Heart left ventricle (tissue), 16 donors: Measurements from ENCODE around the gene HPSE. TPM values are rescaled to one million over a fixed set of nuclear protein-coding genes. Genes with fewer than 3 reads are reported as not detected.
A peak's percentile ranks its signal among the peaks of the same experiment; 100 is the strongest.

Experiments
- ATAC-seq, 4 donors: fragments of 200-7000 bp; cut with Tn5 transposase; one replicate each; pipeline ENCODE4 v1.9.1; 2020 to 2022; ENCODE audit warnings: moderate library complexity in 4 of 4, mild to moderate bottlenecking in 3 of 4, moderate number of reproducible peaks in 1 of 4
- DNase-seq, 5 donors: peaks; one replicate each; pipeline ENCODE4 v3.0.0-alpha.2; 2020
- H3K27ac ChIP-seq, 12 donors: fragments of 200-600 bp; sonication (generic) in 4 of 12; one replicate each; pipeline versions ENCODE4 v1.5.0 to v1.8.0; 2016 to 2022; ENCODE audit warnings: mild to moderate bottlenecking in 2 of 12
- H3K27me3 ChIP-seq, 9 donors: fragments of 200-600 bp; sonication (generic) in 2 of 9; one replicate each; pipeline versions ENCODE4 v1.5.1 to v1.8.0; 2016 to 2022; ENCODE audit warnings: mild to moderate bottlenecking in 3 of 9
- H3K36me3 ChIP-seq, 9 donors: fragments of 200-600 bp; sonication (generic) in 2 of 9; one replicate each; pipeline versions ENCODE4 v1.5.0 to v1.8.0; 2018 to 2022; ENCODE audit warnings: mild to moderate bottlenecking in 2 of 9
- H3K4me1 ChIP-seq, 12 donors: fragments of 200-600 bp; sonication (generic) in 4 of 12; one replicate each; pipeline versions ENCODE4 v1.5.0 to v1.8.0; 2016 to 2022; ENCODE audit warnings: mild to moderate bottlenecking in 3 of 12
- H3K4me3 ChIP-seq, 12 donors: fragments of 200-600 bp; sonication (generic) in 4 of 12; one replicate each; pipeline versions ENCODE4 v1.5.0 to v1.8.0; 2017 to 2022; ENCODE audit warnings: mild to moderate bottlenecking in 9 of 12, moderate library complexity in 4 of 12
- H3K9me3 ChIP-seq, 12 donors: fragments of 200-600 bp; sonication (generic) in 4 of 12; one replicate each; pipeline versions ENCODE4 v1.5.0 to v1.8.0; 2016 to 2022; ENCODE audit warnings: mild to moderate bottlenecking in 1 of 12
- POLR2A ChIP-seq, 2 donors: fragments of 450-650 bp; IDR thresholded peaks; one replicate each; pipeline ENCODE4 v1.6.1; 2017; ENCODE audit warnings: antibody characterized with exemption in 2 of 2, mild to moderate bottlenecking in 2 of 2, moderate library complexity in 2 of 2
- WGBS, 4 donors: extraction: QIAGEN DNeasy Blood & Tissue Kit in 2 of 4; methylation state at CpG; one replicate each; pipeline versions ENCODE4 v1.1.5 to v1.1.7; 2013 to 2018; 5-methylcytosine and 5-hydroxymethylcytosine counted together
- intact Hi-C, 10 donors: fragments of 100-400 bp; cut with DNase I; formaldehyde crosslinking; loops; one replicate each; pipeline versions ENCODE4 v1.11.1 to v1.14.2; 2022
- polyA plus RNA-seq, 2 donors: library from polyadenylated mRNA; stranded (reverse); fragments of 200-250 nt; gene quantifications; one replicate each; pipeline ENCODE4 v1.2.3, GENCODE V29; 2013
- total RNA-seq, 9 donors: library from RNA; depleted of rRNA in 2 of 9; stranded (reverse); fragments of >200 nt in 2 of 9; fragmentation: NEBNext Ultra II Directional in 3 of 9; extraction: Animal tissue kit (Norgen Biotek cat#: 25700) in 3 of 9; gene quantifications; one replicate each; pipeline versions ENCODE4 v1.1.0 to v1.2.4, GENCODE V29; 2016 to 2023
- TF ChIP-seq, protein P1 (sequence below), 12 donors: fragments of 200-600 bp; sonication (generic) in 4 of 12; IDR thresholded peaks; one replicate each; pipeline versions ENCODE4 v1.5.0 to v1.8.0; 2018 to 2022; ENCODE audit warnings: antibody characterized with exemption in 12 of 12, mild to moderate bottlenecking in 5 of 12
- donor health status: ischemic (EF 13 %, LVEDD 7.1; RV severe dilation, severe dysfunction).
- donor health status: healthy with polysubstance abuse.
- donor health status: DM: no; HTN: yes; CAD: no.
- donor health status: DM: no; HTN: no; CAD: no.
- donor health status: ischemic (EF 25% LVEDD 6.9; RV normal size, moderate dysfunction).
- donor health status: ischemic (EF 25% LVEDD 5.7; RV mildly dilated, moderate dysfunction).
- donor health status: healthy.
- donor health status: DM: yes; HTN: yes; CAD: no.
- donor health status: ischemic (EF 35%, LVEDD 5.7; RV mildly dilated, moderate dysfunction).
- donor health status: nonischemic (EF 11% LVEDD 7.7; RV severe dilation, severe dysfunction).
- donor health status: DM: yes; HTN: yes; CAD: no.
- donor health status: PGD.
- donor health status: ischemic (EF 29% LVEDD 5.4; RV normal size, mild dysfunction).
- donor health status: nonischemic (EF 23%, LVEDD 6.1; RV moderate dilation, normal function).

Gene HPSE
- total and polyA plus RNA-seq, 11 donors = 0.15 to 6.2 (median 0.65) TPM

DNA sequence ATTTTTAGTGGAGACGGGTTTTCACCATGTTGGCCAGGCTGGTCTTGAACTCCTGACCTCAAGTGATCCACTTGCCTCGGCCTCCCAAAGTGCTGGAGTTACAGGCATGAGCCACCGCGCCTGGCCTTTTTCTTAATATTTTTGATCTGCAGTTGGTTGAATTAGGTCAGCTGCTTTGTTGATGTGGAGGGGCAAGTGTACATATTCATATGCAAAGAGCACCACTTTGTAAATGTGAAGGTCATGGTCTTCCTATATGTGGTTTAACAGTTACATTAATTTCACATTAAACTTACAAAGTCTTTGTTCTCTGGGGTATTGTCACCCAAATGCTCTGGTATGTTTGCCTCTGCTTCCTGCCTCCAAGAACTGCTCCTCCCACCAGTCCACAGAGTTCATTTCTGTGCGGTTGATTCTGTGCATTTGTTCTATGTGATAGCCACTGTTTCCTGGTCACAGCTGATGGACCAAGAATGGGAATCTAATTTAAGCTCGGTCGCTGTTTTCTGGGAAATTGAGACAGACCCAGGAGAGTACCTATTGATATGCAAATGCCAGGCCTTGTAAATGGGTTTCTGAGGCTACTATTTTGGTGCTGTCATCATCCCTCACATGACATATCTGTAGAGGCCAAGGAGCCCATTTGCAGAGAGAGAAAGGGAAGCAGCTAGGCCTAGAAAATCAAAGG is 26.9 kb upstream of the HPSE start:
- H3K27ac ChIP-seq = no peak overlapping the region
- H3K4me3 ChIP-seq = no peak overlapping the region
- DNase-seq = no peak
- H3K9me3 ChIP-seq = no peaks in the 10 kb centered on the region
- H3K4me1 ChIP-seq = peaks cover 0 to 11% (median 3%) of the 10 kb centered on the region in 12 donors
- intact Hi-C loops = no loop called here
- TF ChIP-seq, protein P1, sequence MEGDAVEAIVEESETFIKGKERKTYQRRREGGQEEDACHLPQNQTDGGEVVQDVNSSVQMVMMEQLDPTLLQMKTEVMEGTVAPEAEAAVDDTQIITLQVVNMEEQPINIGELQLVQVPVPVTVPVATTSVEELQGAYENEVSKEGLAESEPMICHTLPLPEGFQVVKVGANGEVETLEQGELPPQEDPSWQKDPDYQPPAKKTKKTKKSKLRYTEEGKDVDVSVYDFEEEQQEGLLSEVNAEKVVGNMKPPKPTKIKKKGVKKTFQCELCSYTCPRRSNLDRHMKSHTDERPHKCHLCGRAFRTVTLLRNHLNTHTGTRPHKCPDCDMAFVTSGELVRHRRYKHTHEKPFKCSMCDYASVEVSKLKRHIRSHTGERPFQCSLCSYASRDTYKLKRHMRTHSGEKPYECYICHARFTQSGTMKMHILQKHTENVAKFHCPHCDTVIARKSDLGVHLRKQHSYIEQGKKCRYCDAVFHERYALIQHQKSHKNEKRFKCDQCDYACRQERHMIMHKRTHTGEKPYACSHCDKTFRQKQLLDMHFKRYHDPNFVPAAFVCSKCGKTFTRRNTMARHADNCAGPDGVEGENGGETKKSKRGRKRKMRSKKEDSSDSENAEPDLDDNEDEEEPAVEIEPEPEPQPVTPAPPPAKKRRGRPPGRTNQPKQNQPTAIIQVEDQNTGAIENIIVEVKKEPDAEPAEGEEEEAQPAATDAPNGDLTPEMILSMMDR (IDR thresholded peaks at IDR 0.05) = no peak
- no peak for TF ChIP-seq POLR2A (IDR thresholded peaks at IDR 0.05)
- WGBS, 4 donors = 80 to 86% (median 81%) methylated on average over 7 of the region's 7 CpGs
- H3K27me3 ChIP-seq = no peaks in the 10 kb centered on the region
- H3K36me3 ChIP-seq = no peaks in the 10 kb centered on the region
- ATAC-seq = no peak

DNA sequence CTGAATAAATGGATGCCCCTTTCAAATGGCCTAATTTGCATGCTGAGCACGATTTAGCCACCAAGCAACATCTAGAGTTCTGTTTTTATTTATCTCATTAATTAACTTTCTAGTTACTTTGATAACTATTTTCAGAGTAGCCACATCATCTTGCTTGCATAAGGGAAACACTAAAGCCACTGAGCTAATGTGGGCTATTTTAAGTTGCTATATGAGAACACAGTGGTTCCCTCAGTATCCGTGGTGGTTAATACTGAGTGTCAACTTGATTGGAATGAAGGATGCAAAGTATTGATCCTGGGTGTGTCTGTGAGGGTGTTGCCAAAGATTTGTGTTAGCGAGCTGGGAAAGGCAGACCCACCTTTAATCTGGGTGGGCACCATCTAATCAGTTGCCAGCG is 25.4 kb upstream of the HPSE start:
- ATAC-seq (peak in 2 of 4 donors; percentile 51 to 75), DNase-seq (no peak)
- TF ChIP-seq, protein P1 (IDR thresholded peaks at IDR 0.05) = no peak
- TF ChIP-seq POLR2A (IDR thresholded peaks at IDR 0.05) = no peak
- WGBS, 4 donors = 70 to 80% (median 73%) methylated on average over 4 of the region's 4 CpGs
- H3K4me3 ChIP-seq = no peak overlapping the region
- no peaks in the 10 kb centered on the region for H3K9me3 ChIP-seq
- intact Hi-C loops = no loop called here
- H3K4me1 ChIP-seq = peaks cover 0 to 13% (median 4%) of the 10 kb centered on the region in 12 donors
- no peaks in the 10 kb centered on the region for H3K36me3 ChIP-seq
- no peaks in the 10 kb centered on the region for H3K27me3 ChIP-seq
- peak overlapping the region in 1 of 12 donors; percentile 34 for H3K27ac ChIP-seq

DNA sequence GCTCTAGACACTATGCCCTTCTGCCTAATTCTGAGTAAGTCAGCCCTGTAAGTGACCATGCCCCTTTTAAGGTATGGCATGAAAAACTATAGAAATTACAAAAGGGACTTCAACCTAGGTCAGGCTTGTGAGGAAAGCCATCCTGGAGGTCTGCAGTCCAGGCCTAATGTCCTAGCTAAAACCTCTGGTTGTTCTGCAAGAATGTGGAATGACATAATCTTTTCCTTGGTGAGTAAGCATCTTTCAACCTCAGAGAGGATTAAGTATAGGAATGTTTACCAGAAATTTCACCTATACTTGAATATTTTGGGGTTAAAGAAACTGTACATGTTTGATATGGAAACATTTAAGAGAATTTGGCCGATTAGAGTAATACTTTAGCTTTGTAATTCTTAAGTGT is 23.8 kb upstream of the HPSE start:
- no peaks in the 10 kb centered on the region for H3K36me3 ChIP-seq
- whole genome bisulfite sequencing, 4 donors = 62 to 71% (median 65%) methylated on average over 1 of the region's 1 CpG
- intact Hi-C loops = no loop called here
- ATAC-seq = peak in 1 of 4 donors; percentile 20
- peaks cover 0 to 13% (median 4%) of the 10 kb centered on the region in 12 donors for H3K4me1 ChIP-seq
- H3K27me3 ChIP-seq = no peaks in the 10 kb centered on the region
- TF ChIP-seq, protein P1 (IDR thresholded peaks at IDR 0.05) = no peak
- TF ChIP-seq POLR2A (IDR thresholded peaks at IDR 0.05) = no peak
- no peak for DNase-seq
- peaks cover 0 to 8% (median 4%) of the 10 kb centered on the region in 12 donors for H3K9me3 ChIP-seq
- no peak overlapping the region for H3K27ac ChIP-seq
- H3K4me3 ChIP-seq = no peak overlapping the region

DNA sequence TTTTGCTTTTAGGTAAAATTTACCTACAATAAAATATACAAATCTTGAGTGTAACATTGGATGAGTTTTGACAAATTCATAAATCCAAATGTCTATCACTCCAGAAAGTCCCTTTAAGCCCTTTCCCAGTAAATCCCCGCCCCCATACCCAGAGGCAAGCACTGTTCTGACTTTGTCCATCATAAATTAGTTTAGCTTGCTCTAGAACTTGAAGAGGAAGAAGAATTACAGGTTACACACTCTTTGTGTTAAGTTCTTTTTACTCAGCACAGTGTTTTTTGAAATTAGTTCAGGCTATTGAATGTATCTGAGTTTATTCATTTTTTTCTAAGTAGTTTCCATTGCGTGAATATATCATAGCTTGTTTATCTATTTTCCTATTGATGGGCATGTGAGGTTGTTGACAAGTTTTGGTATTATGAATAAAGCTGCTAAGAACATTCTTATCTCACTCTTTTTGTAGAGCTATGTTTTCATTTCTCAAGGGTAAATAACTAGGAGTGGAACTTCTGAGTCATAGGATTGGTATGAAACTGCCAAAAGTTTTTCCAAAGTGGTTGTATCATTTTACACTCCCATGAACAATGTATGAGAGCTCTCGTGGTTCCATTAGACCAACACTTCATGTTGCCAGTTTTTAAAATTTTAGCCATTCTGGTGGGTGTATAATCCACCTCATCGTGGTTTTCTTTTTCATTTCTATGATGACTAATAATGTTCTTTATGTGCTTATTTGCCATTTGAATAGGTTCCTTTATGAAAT is 22.4 kb upstream of the HPSE start:
- Histone ChIP-seq H3K4me3 (no peak overlapping the region), H3K4me1 (peaks cover 0 to 13% (median 4%) of the 10 kb centered on the region in 12 donors), H3K36me3 (no peaks in the 10 kb centered on the region), H3K27me3 (no peaks in the 10 kb centered on the region), H3K9me3 (peaks cover 0 to 12% (median 5%) of the 10 kb centered on the region in 12 donors), H3K27ac (peak overlapping the region in 6 of 12 donors; percentile 24 to 51 (median 32))
- DNase-seq (no peak), ATAC-seq (peak; percentile 69 to 89 (median 78))
- intact Hi-C loops = no loop called here
- TF ChIP-seq, protein P1 (IDR thresholded peaks at IDR 0.05) = no peak
- no peak for TF ChIP-seq POLR2A (IDR thresholded peaks at IDR 0.05)
- 40 to 52% (median 43%) methylated on average over 4 of the region's 4 CpGs for WGBS, 4 donors
